Smooth muscle cell (in vitro differentiated cells): ENCODE data around the gene EME2. TPM values are rescaled to one million over a fixed set of nuclear protein-coding genes. Genes with fewer than 3 reads are reported as not detected.
A peak's percentile ranks its signal among the peaks of the same experiment; 100 is the strongest.

Source experiments
- DNase-seq: peaks from one replicate; lab custom pipeline; 2025; ENCODE audit not compliant: unreplicated experiment; lab: John Stamatoyannopoulos, UW
- H2AFZ ChIP-seq: fragments of 200-600 bp; sonication (generic); 2 replicates; pipeline ENCODE4 v1.6.0; 2016; ENCODE audit warnings: antibody characterized with exemption, low read depth, mild to moderate bottlenecking
- H3F3A ChIP-seq: fragments of 200-600 bp; sonication (generic); 2 replicates; pipeline ENCODE4 v1.6.0; 2017; ENCODE audit warnings: antibody characterized with exemption, low read depth
- H3K27ac ChIP-seq: fragments of 200-600 bp; sonication (generic); 2 replicates; pipeline ENCODE4 v1.5.1; 2016; ENCODE audit warnings: low read depth, mild to moderate bottlenecking
- H3K27me3 ChIP-seq: fragments of 200-600 bp; sonication (generic); 2 replicates; pipeline ENCODE4 v1.6.1; 2016; ENCODE audit warnings: low read depth, mild to moderate bottlenecking
- H3K36me3 ChIP-seq: fragments of 200-600 bp; sonication (generic); 2 replicates; pipeline ENCODE4 v1.5.1; 2016; ENCODE audit warnings: low read depth
- H3K4me1 ChIP-seq: fragments of 200-600 bp; sonication (generic); 2 replicates; pipeline ENCODE4 v1.5.1; 2016; ENCODE audit warnings: low read depth
- H3K4me2 ChIP-seq: fragments of 200-600 bp; sonication (generic); 2 replicates; pipeline ENCODE4 v1.6.0; 2016; ENCODE audit warnings: mild to moderate bottlenecking
- H3K4me3 ChIP-seq: fragments of 200-600 bp; sonication (generic); 2 replicates; pipeline ENCODE4 v1.5.1; 2016; ENCODE audit warnings: mild to moderate bottlenecking
- H3K79me2 ChIP-seq: fragments of 200-600 bp; sonication (generic); 2 replicates; pipeline ENCODE4 v1.6.0; 2016; ENCODE audit warnings: low read depth, mild to moderate bottlenecking
- H3K9ac ChIP-seq: fragments of 200-600 bp; sonication (generic); 2 replicates; pipeline ENCODE4 v1.6.0; 2016; ENCODE audit warnings: low read depth
- H3K9me3 ChIP-seq: fragments of 200-600 bp; sonication (generic); replicated peaks from 2 replicates; pipeline ENCODE4 v1.5.1; 2016; ENCODE audit warnings: low read depth
- H4K20me1 ChIP-seq: fragments of 200-600 bp; sonication (generic); 2 replicates; pipeline ENCODE4 v1.6.0; 2016; ENCODE audit warnings: low read depth
- WGBS: methylation state at CpG from one replicate; pipeline ENCODE4 v1.1.7; 2016; ENCODE audit warnings: low lambda C conversion rate; 5-methylcytosine and 5-hydroxymethylcytosine counted together
- polyA plus RNA-seq: library from polyadenylated mRNA; unstranded; fragments of >200 nt; fragmentation: Nextera tagmentation; extraction: Ambion mirVana; gene quantifications from 2 replicates; pipeline ENCODE4 v1.2.1, GENCODE V29; 2016
- total RNA-seq: library from RNA; depleted of rRNA; stranded (reverse); fragments of >200 nt; gene quantifications from 2 replicates; pipeline ENCODE4 v1.2.3, GENCODE V29; 2014
- TF ChIP-seq, protein P1 (sequence below): fragments of 200-600 bp; sonication (generic); IDR thresholded peaks from 2 replicates; pipeline ENCODE4 v1.5.1; 2017; ENCODE audit warnings: borderline replicate concordance, mild to moderate bottlenecking, antibody characterized with exemption; ENCODE audit not compliant: insufficient read depth, poor library complexity, severe bottlenecking

Gene EME2
- total and polyA plus RNA-seq, 2 experiments from 2014 or later: 3.6 to 3.8 TPM

DNA sequence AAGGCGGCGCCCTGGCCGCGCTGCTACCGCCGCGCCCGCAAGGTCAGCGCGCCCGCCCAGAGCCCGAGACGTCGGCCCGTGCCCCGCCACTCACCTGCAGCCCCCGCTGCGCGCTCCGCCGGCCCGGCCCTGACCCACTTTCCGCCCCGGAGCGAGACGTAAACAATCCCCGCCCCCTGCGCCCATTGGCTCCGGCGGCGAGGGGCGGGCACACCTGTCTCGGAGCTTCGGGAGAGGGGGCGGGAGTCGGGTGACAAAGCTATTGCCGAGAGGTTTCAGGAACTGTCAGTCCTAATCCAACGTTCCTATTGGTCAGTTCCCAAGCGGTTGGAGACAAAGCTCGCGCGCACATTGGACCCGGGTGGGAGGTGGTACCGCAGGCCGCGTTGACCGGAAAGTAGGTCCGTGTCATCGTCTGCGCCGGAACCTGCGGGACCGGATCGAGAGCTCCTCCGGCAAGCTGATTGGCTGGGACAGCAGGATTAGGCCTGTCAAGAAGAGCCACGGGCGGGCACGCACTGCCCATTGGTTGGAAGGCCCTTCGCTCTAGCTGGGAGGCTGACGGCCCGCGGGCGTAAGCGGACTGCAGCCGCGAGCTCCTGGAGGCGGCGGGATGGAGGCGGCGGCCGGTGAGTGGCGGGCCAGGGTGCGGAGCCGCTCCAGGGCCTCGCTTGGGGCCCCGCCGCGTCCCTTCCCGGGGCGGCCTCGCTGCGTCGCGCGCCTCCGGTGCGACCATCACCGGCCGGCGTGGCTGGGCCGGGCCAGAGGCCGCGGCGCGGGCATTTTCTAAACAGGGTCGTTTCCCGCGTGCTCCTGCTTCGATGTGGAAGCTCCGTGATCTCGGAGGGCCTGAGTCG lies 10.0 kb downstream of the EME2 start, which contains the start of the genes NUBP2 and SPSB3:
NUBP2 (plus strand) TSS at position 553 of the 857 bp plus-strand sequence; CDS start at position 614, 61 bp downstream.
SPSB3 (minus strand) TSS at position 164 of the 857 bp plus-strand sequence. CDS start 1,088 bp downstream, outside the sequence.
- Histone ChIP-seq H3K4me2 (peak within 1 kb of the TSS; percentile 99), H3K27me3 (no peaks in the 10 kb centered on the region), H3K27ac (peak within 1 kb of the TSS; percentile 69), H3K4me3 (peak within 1 kb of the TSS; percentile 92), H4K20me1 (peaks cover 57% of the 10 kb centered on the region), H3K4me1 (peaks cover 4% of the 10 kb centered on the region), H3F3A (peaks cover 7% of the 10 kb centered on the region), H3K9ac (peak within 1 kb of the TSS; percentile 75), H2AFZ (peak within 1 kb of the TSS; percentile 15), H3K36me3 (no peaks in the 10 kb centered on the region), H3K9me3 (no peaks in the 10 kb centered on the region), H3K79me2 (peaks cover 45% of the 10 kb centered on the region)
- WGBS: 1% methylated on average over 88 of the region's 102 CpGs
- DNase-seq: peak; percentile 93
- TF ChIP-seq, protein P1, sequence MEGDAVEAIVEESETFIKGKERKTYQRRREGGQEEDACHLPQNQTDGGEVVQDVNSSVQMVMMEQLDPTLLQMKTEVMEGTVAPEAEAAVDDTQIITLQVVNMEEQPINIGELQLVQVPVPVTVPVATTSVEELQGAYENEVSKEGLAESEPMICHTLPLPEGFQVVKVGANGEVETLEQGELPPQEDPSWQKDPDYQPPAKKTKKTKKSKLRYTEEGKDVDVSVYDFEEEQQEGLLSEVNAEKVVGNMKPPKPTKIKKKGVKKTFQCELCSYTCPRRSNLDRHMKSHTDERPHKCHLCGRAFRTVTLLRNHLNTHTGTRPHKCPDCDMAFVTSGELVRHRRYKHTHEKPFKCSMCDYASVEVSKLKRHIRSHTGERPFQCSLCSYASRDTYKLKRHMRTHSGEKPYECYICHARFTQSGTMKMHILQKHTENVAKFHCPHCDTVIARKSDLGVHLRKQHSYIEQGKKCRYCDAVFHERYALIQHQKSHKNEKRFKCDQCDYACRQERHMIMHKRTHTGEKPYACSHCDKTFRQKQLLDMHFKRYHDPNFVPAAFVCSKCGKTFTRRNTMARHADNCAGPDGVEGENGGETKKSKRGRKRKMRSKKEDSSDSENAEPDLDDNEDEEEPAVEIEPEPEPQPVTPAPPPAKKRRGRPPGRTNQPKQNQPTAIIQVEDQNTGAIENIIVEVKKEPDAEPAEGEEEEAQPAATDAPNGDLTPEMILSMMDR: peak; percentile 12

DNA sequence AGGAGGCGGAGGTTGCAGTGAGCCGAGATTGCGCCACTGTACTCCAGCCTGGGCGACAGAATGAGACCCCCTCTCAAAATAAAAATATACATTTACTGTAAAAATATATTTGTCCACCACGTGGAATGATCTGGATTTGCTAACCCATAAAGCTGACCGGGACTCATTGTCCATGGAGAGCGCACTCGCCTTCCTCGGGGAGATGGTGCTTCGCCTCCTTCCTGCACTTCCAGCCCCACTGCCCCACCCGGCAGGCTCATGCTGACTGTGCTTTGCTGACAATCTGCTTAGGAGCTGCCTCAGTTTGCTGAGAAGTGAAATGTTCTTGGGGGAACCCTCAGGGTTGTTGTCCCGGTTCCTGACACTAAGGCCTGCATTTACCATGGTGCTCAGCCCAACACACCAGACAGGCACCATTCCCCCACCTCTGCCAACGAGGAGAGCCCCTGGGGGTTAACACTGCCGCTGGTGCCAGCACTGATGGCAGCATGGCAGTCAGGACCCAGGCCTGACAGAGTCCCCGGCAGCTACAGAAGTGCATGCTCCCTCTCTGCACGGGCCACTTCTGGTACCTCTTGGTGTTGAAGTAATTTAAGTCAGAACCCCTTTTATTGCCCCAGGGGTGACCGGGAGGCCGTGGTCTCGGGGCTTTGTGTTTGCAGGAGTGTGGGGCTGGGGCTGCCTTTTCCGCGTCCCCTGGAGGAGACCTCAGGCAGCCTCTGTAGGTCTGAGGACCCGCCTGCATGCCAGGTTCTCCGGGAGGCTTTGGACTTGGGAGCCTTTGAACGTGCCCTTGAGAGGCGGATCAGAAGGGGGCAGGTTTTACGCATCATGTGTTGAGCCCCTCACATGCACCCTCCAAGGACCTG lies 12.6 kb downstream of the EME2 start:
- WGBS: 94% methylated on average over 26 of the region's 26 CpGs
- no peak overlapping the region for H3K4me3 ChIP-seq
- no peak overlapping the region for H2AFZ ChIP-seq
- H3K4me1 ChIP-seq: peaks cover 4% of the 10 kb centered on the region
- DNase-seq: no peak
- no peak overlapping the region for H3K4me2 ChIP-seq
- H3K9ac ChIP-seq: no peak overlapping the region
- no peaks in the 10 kb centered on the region for H3K36me3 ChIP-seq
- H3K27ac ChIP-seq: no peak overlapping the region
- H3K9me3 ChIP-seq: no peaks in the 10 kb centered on the region
- H3K79me2 ChIP-seq: peaks cover 45% of the 10 kb centered on the region
- H4K20me1 ChIP-seq: peaks cover 56% of the 10 kb centered on the region
- peaks cover 7% of the 10 kb centered on the region for H3F3A ChIP-seq
- no peaks in the 10 kb centered on the region for H3K27me3 ChIP-seq
- TF ChIP-seq, protein P1: no peak

DNA sequence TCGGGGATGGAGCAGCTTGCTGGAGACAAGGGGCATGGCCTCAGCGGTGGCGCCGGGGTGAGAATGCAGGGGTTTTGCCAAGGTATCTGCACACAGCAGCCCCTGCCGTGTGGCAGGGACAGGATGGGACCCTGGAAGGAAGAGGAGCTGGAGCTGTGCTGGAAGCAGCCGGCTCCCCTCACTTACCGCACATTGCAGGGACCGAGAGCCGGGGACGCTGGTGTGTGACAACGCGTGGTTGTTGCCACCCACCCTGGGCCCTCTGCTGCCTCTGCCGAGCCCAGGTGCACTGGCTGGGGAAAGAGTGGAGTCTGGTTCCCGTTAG lies 13.2 kb downstream of the EME2 start:
- Histone ChIP-seq H3F3A (peaks cover 5% of the 10 kb centered on the region), H3K36me3 (no peaks in the 10 kb centered on the region), H4K20me1 (peaks cover 52% of the 10 kb centered on the region), H2AFZ (no peak overlapping the region), H3K4me3 (no peak overlapping the region), H3K27me3 (no peaks in the 10 kb centered on the region), H3K9ac (no peak overlapping the region), H3K79me2 (peaks cover 43% of the 10 kb centered on the region), H3K27ac (no peak overlapping the region), H3K4me1 (peaks cover 4% of the 10 kb centered on the region), H3K9me3 (no peaks in the 10 kb centered on the region), H3K4me2 (no peak overlapping the region)
- TF ChIP-seq, protein P1: no peak
- DNase-seq: no peak
- 100% methylated on average over 13 of the region's 14 CpGs for WGBS
